ENCODE data around the gene RTL1. TPM values are rescaled to one million over a fixed set of nuclear protein-coding genes. Genes with fewer than 3 reads are reported as not detected.

The RTL1 gene
- total and polyA plus RNA-seq, 2 experiments from 2014 or later: 0.36 TPM; not detected in 1

- no peak overlapping the region for H3K9ac ChIP-seq
- no peak for TF ChIP-seq EZH2 (IDR thresholded peaks at IDR 0.05; ENCODE audit: insufficient read depth, poor library complexity, severe bottlenecking)
- no peak for TF ChIP-seq EZH2phosphoT487 (IDR thresholded peaks at IDR 0.05; ENCODE audit: insufficient read depth, low read depth)
- in situ Hi-C loops (cut with MboI): no loop called here
These were observed 27.5 kb downstream of the RTL1 start for GRCh38 chr14:100875861-100876590.

GRCh38 chr14:100875126-100875525 lies 28.4 kb downstream of the RTL1 start:
- no peaks in the 10 kb centered on the region for H3K4me1 ChIP-seq (ENCODE audit: insufficient read depth)
- WGBS, 2 experiments (ENCODE audit: low coverage in 1 of 2, low lambda C conversion rate in 2 of 2, missing lambda C conversion rate in 2 of 2): 81 to 86% methylated on average over 6 of the region's 6 CpGs
- peaks cover 53% of the 10 kb centered on the region for H3K79me2 ChIP-seq (ENCODE audit: insufficient read depth)
- H3K27ac ChIP-seq: no peak overlapping the region
- no peak overlapping the region for H3K4me2 ChIP-seq (ENCODE audit: unreplicated experiment)
- peaks cover 13% of the 10 kb centered on the region for H3F3A ChIP-seq (ENCODE audit: insufficient read depth)
- no peaks in the 10 kb centered on the region for H3K36me3 ChIP-seq (ENCODE audit: low read depth)
- no peak overlapping the region for H3K4me3 ChIP-seq
- H3K9ac ChIP-seq: no peak overlapping the region
- in situ Hi-C loops (cut with MboI): no loop called here
- no peaks in the 10 kb centered on the region for H3K9me3 ChIP-seq (ENCODE audit: low read depth)
- H3K9me2 ChIP-seq (ENCODE audit: insufficient read depth): no peaks in the 10 kb centered on the region
- no peak overlapping the region for H2AFZ ChIP-seq
- no peak for DNase-seq
- TF ChIP-seq EZH2 (IDR thresholded peaks at IDR 0.05; ENCODE audit: insufficient read depth, poor library complexity, severe bottlenecking) (no peak), EZH2phosphoT487 (IDR thresholded peaks at IDR 0.05; ENCODE audit: insufficient read depth, low read depth) (no peak)
- no peaks in the 10 kb centered on the region for H4K20me1 ChIP-seq (ENCODE audit: insufficient read depth)
- H3K27me3 ChIP-seq (replicated peaks; ENCODE audit: insufficient read depth): no peaks in the 10 kb centered on the region

More at GRCh38 chr14:100875861-100876590, 27.5 kb downstream of the RTL1 start:
- Histone ChIP-seq H3K27ac (no peak overlapping the region), H2AFZ (no peak overlapping the region), H3K4me1 (ENCODE audit: insufficient read depth) (no peaks in the 10 kb centered on the region), H3K27me3 (replicated peaks; ENCODE audit: insufficient read depth) (no peaks in the 10 kb centered on the region), H3K9me3 (ENCODE audit: low read depth) (no peaks in the 10 kb centered on the region), H3K4me2 (ENCODE audit: unreplicated experiment) (no peak overlapping the region), H3F3A (ENCODE audit: insufficient read depth) (peaks cover 13% of the 10 kb centered on the region), H3K4me3 (no peak overlapping the region), H3K9me2 (ENCODE audit: insufficient read depth) (no peaks in the 10 kb centered on the region), H3K36me3 (ENCODE audit: low read depth) (no peaks in the 10 kb centered on the region), H4K20me1 (ENCODE audit: insufficient read depth) (no peaks in the 10 kb centered on the region), H3K79me2 (ENCODE audit: insufficient read depth) (peaks cover 53% of the 10 kb centered on the region)
- WGBS, 2 experiments (ENCODE audit: low coverage in 1 of 2, low lambda C conversion rate in 2 of 2, missing lambda C conversion rate in 2 of 2): 69 to 72% methylated on average over 16 to 17 of the region's 17 CpGs
- no peak for DNase-seq

- Histone ChIP-seq H3K9me2 (ENCODE audit: insufficient read depth) (no peaks in the 10 kb centered on the region), H3K36me3 (ENCODE audit: low read depth) (no peaks in the 10 kb centered on the region), H3K4me3 (no peak overlapping the region), H3K27me3 (replicated peaks; ENCODE audit: insufficient read depth) (no peaks in the 10 kb centered on the region), H3K9ac (no peak overlapping the region), H4K20me1 (ENCODE audit: insufficient read depth) (no peaks in the 10 kb centered on the region), H3K79me2 (ENCODE audit: insufficient read depth) (peaks cover 50% of the 10 kb centered on the region), H3K4me2 (ENCODE audit: unreplicated experiment) (no peak overlapping the region), H3K9me3 (ENCODE audit: low read depth) (no peaks in the 10 kb centered on the region), H3F3A (ENCODE audit: insufficient read depth) (peaks cover 13% of the 10 kb centered on the region), H2AFZ (no peak overlapping the region), H3K4me1 (ENCODE audit: insufficient read depth) (no peaks in the 10 kb centered on the region), H3K27ac (no peak overlapping the region)
- no peak for DNase-seq
- 76 to 85% methylated on average over 19 to 21 of the region's 21 CpGs for WGBS, 2 experiments (ENCODE audit: low coverage in 1 of 2, low lambda C conversion rate in 2 of 2, missing lambda C conversion rate in 2 of 2)
- no peak for TF ChIP-seq EZH2phosphoT487 (IDR thresholded peaks at IDR 0.05; ENCODE audit: insufficient read depth, low read depth)
- no peak for TF ChIP-seq EZH2 (IDR thresholded peaks at IDR 0.05; ENCODE audit: insufficient read depth, poor library complexity, severe bottlenecking)
- in situ Hi-C loops (cut with MboI): no loop called here
These were observed 29.0 kb downstream of the RTL1 start for GRCh38 chr14:100874411-100875091.

- Histone ChIP-seq H3K4me2 (ENCODE audit: unreplicated experiment) (no peak overlapping the region), H3K9ac (no peak overlapping the region), H3K4me1 (ENCODE audit: insufficient read depth) (no peaks in the 10 kb centered on the region), H3K27me3 (replicated peaks; ENCODE audit: insufficient read depth) (no peaks in the 10 kb centered on the region), H3K4me3 (no peak overlapping the region), H3K79me2 (ENCODE audit: insufficient read depth) (peaks cover 45% of the 10 kb centered on the region), H3K27ac (no peak overlapping the region), H3K9me3 (ENCODE audit: low read depth) (no peaks in the 10 kb centered on the region), H3K36me3 (ENCODE audit: low read depth) (no peaks in the 10 kb centered on the region), H4K20me1 (ENCODE audit: insufficient read depth) (no peaks in the 10 kb centered on the region), H3K9me2 (ENCODE audit: insufficient read depth) (no peaks in the 10 kb centered on the region), H3F3A (ENCODE audit: insufficient read depth) (peaks cover 13% of the 10 kb centered on the region), H2AFZ (no peak overlapping the region)
- in situ Hi-C loops (cut with MboI): no loop called here
- no peak for TF ChIP-seq EZH2 (IDR thresholded peaks at IDR 0.05; ENCODE audit: insufficient read depth, poor library complexity, severe bottlenecking)
- WGBS, 2 experiments (ENCODE audit: low coverage in 1 of 2, low lambda C conversion rate in 2 of 2, missing lambda C conversion rate in 2 of 2): 82 to 85% methylated on average over 4 of the region's 4 CpGs
- no peak for DNase-seq
These were observed 29.5 kb downstream of the RTL1 start for GRCh38 chr14:100874051-100874410.

All from GM23248 (cell line).